DMS114 treated with DMSO at 0.1 percent for 48 hours (cell line): ENCODE results near the gene SFXN3.
"Not testable (repeated sequence)": the region's sequence is repeated elsewhere in the genome, so short reads cannot be mapped to it uniquely, and the experiment has no call there.

ENCODE experiments used
- DNase-seq: peaks from one replicate; lab custom pipeline; 2025; ENCODE audit not compliant: unreplicated experiment; lab: John Stamatoyannopoulos, UW

Gene SFXN3

DNA sequence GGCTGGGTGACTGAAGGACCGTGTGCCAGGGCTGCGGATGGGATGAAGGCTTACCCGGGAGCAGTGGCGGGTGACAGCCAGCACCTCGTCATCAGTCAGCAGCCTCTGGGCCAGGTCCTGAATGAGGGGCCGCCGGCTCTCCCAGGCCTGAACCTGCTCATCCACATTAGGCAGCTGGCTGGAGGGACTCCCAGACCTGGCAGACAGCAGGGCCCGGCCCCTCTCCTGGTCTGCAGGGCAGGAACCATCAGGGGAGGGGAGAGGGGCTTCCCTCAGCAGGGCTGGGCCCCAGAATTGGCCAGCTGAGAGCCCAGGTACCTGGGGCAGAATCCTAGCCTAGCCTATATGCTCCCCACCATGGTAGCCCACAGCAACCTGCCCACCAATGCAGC is 15.5 kb upstream of the SFXN3 start:
- DNase-seq = no peak

DNA sequence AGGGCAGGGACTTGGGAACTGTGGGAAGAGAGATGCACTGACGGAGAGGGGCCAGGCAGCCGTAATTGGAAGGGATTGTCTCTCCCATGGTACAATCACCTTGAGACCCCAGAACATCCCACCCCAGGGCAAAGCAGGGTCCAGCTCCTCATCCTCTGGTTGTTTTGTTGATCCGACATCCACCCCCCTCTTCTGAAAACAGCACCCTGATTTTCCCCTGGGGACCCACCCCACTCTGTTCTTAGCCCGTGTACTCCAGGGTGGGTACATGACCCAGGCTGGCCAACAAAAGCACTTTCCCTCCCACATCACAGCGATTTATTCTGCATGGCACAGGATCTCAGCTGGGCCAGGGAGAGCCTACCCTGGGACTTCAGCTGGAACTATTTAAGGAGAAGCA is 14.2 kb upstream of the SFXN3 start:
- DNase-seq = no peak

DNA sequence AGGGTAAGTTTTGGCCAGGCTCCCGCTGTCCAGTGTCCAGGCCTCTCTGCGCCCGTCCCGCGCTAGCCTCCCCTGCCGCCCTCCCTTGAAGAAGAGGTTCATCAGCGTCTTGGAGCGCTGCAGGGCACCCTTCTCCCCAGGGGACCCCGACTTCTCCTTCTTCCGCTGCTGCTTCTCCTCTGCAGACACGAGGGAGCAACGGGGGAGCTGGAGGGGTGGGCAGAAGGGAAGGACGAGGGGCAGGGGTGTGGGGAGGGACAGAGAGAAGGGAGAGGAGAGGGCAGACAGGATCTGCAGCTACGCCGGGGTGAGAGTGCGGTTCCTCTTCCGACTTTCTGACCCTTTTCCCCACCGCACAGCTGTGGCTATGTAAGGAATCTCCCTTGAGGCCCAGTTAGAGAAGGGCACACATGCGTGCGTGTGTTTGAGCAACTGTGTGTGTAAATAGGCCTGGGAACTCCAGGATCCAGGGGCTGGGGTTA is 12.9 kb upstream of the SFXN3 start:
- DNase-seq = no peak

DNA sequence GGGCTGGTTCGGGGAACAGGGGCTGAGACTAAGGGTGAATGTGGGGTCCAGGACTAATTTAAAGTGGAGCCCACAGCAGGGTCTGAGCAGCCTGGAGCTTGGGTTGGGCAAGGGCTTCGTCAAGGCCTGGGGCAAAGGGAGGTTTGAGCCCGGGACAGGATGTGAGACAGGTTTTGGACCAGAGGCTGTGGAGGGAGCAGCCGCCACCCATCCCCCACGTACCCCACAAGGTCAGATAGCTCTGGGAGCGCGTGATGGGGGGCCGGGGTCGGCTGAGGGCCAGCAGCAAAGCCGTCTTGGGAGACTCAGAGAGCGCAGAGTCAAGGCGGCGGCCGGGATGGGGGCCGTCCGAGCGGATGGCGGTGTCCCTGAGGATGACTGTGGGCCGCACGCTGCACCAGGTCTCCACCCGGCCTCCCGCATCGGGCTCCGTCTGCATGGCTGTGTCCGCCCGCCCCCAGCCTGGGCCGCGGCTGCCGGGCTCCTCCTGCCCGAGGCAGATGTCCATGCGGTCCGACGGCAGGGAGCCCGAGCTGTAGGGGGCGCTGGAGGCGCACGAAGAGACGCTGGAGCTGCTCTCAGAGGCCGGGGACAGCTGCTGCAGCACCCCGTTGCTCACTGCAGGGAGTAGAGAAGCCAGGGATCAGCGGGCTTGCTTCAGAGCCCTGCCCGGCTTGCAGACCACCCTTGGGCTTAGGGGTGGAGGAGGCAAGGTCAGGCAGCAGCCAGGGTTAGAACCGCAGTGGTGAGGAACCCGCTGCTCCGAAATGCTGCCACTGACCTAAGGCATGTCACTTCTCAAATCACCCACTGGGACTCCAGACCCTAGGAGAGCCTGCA is 12.2 kb upstream of the SFXN3 start:
- peak; percentile 37 for DNase-seq

DNA sequence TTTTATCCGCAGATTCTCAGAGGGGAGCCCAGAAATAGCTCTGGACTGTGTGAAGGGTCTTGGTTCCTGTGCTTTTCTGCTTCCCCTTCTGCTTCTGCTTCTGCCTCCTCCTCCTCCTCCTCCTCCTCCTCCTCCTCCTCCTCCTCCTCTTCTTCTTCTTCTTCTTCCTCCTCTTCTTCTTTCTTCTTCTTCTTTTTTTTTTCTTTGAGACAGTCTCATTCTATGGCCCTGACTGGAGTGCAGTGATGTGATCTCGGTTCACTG is 11.7 kb upstream of the SFXN3 start:
- no peak for DNase-seq

DNA sequence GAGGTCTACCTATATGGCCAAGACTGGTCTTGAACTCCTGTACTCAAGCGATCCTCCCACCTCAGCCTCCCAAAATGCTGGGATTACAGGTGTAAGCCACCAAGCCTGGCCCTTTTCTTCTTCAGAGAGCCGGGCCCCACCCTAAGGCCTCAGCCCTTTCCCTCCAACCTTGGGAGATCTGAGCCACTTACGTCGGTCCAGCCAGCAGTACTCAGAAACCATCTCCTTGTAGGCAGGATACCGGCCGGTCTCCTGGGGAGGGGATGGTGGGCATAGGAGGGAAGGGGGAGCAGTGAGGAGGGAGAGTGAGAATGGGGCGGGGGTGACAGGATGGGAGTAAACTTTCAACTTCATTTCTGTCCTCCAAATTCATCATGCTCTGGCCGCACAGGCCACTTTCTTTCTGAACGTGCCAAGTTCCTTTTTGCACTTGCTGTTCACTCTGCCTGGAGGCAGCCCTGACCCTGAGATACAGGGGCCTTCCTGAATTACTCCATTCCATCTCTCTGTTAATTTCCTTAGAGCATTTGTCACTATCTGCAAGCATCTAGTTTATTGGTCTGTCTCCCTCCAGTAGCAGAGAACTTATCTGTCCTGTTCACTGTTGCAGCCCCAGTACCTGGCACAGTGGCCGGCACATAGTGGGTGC is 10.5 kb upstream of the SFXN3 start:
- DNase-seq = no peak

DNA sequence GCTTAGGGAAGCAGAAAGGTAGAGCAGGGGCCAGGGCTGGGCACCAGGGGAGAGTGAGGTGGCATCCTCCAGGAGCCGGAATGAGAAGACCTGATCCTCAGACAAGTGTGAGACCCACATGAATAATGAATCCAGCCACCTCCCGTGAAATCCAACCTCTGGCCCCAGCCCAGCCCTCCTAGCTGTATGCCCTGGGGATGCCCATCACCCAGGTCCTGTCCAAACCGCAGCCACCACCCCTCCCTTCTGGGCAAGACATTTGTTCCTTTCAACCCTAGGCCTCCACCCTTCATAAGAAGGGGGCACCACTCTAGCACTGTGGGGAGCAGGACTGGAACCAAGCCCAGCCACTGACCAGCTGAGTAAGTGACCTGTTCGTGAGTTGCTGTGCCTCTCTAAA is 9.8 kb upstream of the SFXN3 start:
- DNase-seq = no peak

DNA sequence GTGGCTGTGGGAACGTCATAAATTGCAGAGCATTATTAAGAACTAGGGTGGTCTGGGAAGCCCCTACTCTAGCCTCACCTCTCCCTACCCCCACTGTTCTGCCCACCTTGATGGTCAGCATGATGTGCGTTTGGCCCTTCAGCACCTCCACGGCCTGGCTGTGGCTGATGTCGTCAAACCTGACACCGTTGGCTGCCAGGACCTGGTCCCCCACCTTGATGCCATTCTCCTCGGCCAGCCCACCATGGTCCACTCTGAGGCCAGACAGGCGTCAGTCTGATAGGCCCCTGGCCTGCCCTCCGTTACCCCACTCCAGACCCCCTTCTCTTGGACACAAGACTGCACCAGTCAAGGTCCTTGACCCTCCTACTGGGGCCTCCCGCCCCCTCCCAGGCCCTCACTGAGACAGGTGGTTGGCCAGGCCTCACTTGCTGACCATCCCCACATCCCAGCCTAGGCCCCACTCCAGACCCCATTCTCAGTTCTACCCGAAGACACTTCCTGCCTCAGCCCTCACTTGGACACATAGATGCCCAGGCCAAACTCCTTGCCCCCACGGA is 9.3 kb upstream of the SFXN3 start:
- DNase-seq = no peak

DNA sequence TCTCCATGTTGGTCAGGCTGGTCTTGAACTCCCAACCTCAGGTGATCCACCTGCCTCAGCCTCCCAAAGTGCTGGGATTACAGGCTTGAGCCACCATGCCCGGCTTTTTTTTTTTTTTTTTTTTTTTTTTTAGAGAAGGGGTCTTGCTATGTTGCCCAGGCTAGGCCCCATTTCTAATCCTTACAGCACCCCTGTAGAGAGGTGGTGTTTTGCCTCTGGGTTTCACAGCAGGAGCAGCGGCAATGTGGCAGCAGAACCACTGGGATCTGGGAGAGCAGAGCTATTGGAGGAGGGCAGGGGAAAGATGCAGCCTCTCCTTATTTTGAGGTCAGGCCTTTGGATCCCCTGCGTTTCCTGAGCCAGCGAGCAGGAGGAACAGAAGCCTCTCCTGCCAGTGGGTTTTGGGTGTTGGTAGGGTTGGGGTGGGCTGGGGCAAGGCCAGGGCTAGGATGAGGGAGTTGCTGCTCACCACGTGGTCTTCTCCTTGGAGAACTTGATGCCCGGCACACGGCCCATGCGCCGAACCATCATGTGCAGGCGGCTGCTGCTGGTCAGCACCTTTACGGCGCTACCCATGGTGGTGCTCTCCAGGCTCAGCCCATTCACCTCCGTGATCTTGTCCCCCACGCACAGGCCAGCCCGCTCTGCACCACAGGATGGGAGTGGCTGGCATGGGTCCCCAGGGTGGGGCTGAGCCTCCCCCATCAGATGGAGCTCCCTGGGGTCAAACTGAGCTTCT is 7.9 kb upstream of the SFXN3 start:
- no peak for DNase-seq

DNA sequence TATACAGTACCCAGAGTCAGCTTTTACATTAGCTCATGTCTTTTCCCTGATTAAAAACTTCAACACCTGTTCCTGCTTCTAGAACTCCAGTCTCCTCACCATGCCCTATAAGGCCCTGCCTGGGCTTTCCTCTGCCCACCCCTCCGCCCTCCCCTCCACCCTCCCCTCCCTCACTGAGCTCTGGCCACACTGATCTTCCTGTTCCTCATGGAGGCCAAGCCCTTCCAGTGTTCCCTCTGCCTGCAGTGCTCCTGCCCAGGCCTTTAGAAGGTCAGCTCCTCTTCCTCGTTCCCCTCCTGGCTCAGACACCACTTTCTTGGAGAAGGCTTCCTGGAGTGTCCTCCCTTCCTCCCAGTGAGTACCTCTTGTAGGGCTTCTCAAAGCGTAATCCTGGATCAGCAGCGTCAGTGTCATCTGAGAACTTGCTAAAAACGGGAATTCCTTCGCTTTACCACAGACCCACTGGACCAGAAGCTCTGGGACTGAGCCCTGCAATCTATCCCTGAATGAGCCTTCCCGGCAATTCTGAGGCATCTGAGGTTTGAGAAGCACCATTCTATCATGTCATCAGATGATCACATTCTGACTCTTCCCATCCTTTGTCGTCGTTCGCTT is 3.8 kb upstream of the SFXN3 start:
- DNase-seq = no peak

DNA sequence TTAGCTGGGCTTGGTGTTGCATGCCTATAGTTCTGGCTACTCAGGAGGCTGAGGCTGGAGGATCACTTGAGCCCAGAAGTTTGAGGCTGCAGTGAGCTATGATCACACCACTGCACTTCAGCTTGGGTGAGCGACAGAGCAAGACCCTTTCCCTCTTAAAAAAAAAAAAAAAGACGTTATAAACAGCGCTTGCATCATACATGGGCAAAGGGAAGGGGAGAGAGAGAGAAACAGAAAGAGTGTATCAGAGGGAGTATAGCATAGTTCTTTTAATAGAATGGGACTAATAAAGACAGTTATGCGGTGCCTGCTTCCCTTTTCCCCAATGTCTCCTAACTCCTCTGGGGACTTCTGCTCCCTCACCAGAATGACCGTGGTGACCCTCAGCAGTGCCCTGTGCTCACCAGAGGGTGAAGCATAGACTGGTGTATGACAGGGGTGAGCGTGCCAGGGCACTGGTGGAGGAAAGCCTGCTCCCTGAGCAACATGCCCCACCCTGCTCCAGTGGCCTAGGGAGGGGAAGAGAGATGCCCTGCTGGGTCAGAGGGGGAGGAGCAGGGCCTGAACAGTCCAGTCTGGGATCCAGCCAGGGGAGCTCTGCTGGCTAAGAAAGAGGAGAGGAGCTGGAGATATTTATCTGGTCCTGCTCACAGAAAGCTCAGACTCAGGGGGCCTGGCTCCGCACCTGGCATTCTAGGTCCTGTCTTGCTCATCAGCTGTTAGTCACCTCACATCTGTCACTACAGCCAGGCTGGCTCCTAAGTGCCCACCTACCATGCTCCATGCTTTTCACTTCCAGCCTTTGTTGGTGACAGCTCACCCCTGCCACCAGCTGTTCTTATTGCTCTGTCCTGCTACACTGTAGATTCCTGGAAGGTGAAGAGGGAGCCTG is 2.3 kb upstream of the SFXN3 start:
- DNase-seq = no peak

DNA sequence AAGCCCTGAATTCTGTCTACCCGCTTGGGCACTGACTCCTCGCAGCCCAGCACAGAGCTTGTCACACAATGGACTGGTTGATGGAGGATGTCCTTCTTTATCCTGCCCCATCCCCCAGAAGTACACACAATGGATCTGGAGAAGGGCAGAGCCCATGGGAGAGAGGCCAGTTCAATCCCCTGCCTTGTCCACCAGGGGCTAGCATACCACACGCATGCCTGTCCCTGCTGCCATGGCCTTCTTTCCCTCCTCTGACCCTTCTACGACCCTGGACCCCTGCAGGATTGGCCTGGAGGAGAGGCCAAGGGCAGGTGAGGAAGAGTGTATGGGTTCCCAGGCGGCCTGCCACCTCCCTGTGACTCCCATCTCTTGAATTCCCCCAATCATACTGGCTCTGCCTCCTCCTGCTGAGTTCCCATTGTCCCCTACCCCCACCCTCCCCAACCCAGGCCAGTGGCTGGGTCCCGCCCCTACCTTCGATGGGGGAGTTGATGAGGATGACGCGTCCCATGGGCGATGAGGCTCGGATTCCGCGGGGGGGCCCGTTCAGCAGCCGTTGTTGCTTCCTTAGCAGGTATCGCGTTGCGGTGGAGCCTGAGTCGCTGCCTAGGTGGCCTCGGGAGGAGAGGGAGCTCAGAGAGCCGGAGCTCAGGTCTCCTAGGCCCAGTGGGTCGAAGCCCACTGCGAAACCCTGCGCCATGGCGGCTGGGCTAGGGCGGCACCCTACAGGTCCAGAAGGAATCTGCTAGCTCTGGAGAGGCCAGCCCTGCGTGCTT is 1.3 kb upstream of the SFXN3 start:
- no peak for DNase-seq

DNA sequence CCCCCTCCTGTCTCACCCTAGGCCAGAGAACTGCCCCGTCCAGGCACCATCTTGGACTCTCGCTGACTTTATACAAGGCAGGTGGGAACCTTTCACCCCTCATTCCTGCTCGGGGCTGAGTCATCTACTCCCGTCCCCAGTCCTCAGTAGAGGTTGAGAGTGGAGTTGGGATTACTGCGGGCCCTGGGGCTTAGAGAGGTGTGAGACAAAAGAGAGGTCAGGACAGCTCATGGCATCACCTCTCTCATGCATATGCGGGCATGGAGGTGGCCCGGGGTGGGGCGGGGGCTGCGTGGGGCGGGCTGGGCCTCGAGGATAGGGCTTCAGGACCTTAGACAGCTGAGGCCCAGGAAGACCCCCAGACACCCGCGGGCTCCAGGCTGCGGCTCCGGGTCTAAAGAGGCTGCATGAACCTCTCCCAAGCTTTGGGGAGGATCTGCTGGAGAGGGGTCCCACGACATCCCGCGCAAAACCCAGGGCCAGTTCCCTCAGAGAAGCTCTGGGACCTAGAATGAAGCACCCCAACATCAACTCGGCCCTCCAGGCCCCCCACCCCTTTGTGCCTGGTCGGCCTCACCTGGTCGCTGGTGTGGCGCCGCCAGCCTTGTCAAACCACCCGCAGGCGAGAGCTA is 422 bp upstream of the SFXN3 start:
- no peak for DNase-seq

DNA sequence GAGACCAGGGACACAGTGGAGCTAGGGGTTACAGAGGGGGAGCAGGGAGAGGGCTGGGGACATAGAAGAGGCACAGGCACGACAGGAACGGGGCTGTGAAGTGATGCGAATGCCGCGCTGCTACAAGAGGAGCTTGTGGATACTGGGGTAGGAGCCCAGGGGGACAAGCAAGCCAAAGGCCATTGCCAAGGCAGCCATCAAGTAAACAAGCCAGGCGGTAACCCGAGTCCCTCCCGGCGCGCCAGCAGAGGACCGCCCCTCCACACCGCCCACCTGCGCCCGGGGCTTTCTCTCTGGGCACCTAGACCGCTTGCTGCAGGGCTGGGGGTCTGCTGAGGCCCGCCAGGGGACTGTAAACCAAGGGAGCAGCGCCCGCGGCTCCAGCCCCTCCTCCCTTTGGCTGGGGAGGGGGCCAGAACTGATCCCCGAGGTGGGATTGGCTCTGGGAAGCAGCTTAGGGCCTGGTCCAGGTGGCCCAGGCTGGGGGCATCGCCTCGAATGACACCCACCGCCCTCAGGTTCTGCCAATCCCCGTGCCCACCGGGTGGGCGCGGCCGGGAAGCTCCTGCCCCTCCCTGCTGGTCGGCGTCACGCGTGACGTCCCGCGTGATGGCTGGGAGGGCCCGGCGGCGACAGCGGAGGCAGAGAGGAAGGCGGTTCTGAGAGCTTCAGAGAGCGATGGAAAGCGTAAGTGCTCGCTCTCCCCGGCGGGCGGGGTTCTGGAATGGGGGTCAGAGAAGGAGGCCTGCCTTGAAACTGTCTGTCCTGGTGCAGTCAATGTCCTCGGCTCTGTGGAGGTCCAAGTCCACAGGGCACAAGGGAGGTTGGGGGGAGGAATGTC is 982 bp downstream of the SFXN3 start:
- DNase-seq = peak; percentile 44

DNA sequence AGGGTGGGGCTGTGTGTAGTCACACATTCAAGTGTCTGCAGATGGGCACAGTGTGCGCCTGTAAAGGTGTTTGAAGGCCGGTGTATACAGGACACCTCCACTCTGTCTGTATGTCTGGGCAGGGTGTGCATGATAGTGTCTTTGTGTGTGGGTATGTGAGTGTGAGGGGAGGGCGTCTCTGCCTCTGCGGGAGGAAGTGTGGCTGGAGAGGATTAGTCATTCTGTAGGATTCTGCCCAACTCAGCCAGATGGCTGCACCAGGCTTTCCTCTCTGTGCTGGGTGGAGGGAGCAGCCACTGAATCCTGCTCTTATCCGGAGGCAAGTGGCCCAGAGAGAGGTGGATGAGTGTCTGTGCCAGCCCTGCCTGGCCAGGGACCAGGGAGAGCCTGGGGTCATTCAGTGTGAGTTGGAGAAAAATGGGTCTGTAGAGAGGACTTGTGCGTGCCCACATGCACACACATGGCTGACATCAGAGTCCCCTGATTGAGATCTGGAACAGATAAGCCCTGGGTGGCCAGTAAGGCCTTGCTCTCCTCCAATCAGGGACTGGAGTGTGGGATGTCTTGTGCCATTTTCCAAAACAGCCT is 1.7 kb downstream of the SFXN3 start:
- DNase-seq = no peak

DNA sequence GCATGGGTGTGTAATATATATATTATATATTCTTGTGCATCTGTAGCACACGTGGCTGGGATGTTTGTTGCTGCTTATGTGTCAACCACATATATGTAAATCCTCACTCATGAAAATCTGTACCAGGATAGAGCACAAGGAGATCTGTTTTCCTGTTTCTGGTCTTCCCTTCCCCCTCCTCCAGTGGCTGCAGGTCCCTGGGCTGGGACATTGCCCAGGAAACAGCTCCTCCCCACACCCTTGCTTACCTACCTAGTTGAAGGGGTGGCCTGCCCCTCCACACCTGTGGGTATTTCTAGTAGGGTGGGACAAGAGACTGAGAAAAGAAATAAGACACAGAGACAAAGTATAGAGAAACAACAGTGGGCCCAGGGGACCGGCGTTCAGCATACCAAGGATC is 2.2 kb downstream of the SFXN3 start:
- DNase-seq = no peak

DNA sequence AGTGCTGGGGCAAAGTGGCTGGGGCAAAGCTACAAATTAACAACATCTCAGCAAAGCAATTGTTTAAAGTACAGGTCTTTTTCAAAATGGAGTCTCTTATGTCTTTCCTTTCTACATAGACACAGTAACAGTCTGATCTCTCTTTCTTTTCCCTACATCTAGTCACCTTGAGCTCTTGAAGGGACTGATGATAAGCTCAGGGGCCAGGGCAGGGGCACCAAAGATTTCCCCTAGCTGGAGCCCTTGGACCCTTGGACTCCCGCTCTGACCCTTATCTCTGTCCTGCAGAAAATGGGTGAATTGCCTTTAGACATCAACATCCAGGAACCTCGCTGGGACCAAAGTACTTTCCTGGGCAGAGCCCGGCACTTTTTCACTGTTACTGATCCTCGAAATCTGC is 3.4 kb downstream of the SFXN3 start:
- DNase-seq = not testable (repeated sequence)

DNA sequence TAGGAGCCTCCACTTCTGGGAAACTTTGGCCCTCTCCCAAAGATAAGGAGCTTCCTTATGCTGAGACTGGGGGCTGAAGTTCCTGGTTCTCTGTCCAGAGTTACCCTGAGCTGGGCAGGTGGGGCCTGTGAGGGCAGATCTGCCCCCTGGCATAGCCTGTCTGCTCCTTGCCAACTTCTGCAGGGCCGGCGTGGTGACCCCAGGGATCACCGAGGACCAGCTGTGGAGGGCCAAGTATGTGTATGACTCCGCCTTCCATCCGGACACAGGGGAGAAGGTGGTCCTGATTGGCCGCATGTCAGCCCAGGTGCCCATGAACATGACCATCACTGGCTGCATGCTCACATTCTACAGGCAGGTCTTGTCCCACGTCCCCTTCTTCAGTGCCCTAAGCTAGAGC is 4.3 kb downstream of the SFXN3 start:
- no peak for DNase-seq
